HG02798 (cell line): Measurements from ENCODE around the gene SPDYE1.
"Not testable (repeated sequence)": the region's sequence is repeated elsewhere in the genome, so short reads cannot be mapped to it uniquely, and the experiment has no call there.

Experiments
- ATAC-seq: cut with Tn5 transposase; IDR thresholded peaks from one replicate; pipeline ENCODE4 v1.9.1; 2021; ENCODE audit warnings: mild to moderate bottlenecking; ENCODE audit not compliant: unreplicated experiment, poor library complexity

The SPDYE1 gene

GRCh38 chr7:43990011-43990585 lies 7.6 kb upstream of the SPDYE1 start:
- ATAC-seq = not testable (repeated sequence)

GRCh38 chr7:43990829-43991228 lies 6.9 kb upstream of the SPDYE1 start:
- ATAC-seq = not testable (repeated sequence)

- peak; percentile 86 for ATAC-seq
Measured at GRCh38 chr7:43992896-43993295, 4.8 kb upstream of the SPDYE1 start.

- ATAC-seq = not testable (repeated sequence)
Measured at GRCh38 chr7:43994681-43995080, 3.0 kb upstream of the SPDYE1 start.

GRCh38 chr7:44012081-44012480 lies 14.4 kb downstream of the SPDYE1 start:
- not testable (repeated sequence) for ATAC-seq

- not testable (repeated sequence) for ATAC-seq
Measured at GRCh38 chr7:44015090-44015489, 17.4 kb downstream of the SPDYE1 start.

- peak; percentile 96 for ATAC-seq
Measured at GRCh38 chr7:44018857-44019807, 21.4 kb downstream of the SPDYE1 start.

GRCh38 chr7:44019825-44020224 lies 22.1 kb downstream of the SPDYE1 start:
- not testable (repeated sequence) for ATAC-seq

GRCh38 chr7:44022069-44022468 lies 24.4 kb downstream of the SPDYE1 start:
- ATAC-seq = not testable (repeated sequence)

- not testable (repeated sequence) for ATAC-seq
Measured at GRCh38 chr7:44022796-44023467, 25.2 kb downstream of the SPDYE1 start.

- ATAC-seq = not testable (repeated sequence)
Measured at GRCh38 chr7:44029433-44029832, 31.7 kb downstream of the SPDYE1 start.

GRCh38 chr7:44030029-44030428 lies 32.3 kb downstream of the SPDYE1 start:
- not testable (repeated sequence) for ATAC-seq

GRCh38 chr7:44031319-44031718 lies 33.6 kb downstream of the SPDYE1 start:
- ATAC-seq = not testable (repeated sequence)

GRCh38 chr7:44032031-44032430 lies 34.3 kb downstream of the SPDYE1 start:
- not testable (repeated sequence) for ATAC-seq

GRCh38 chr7:44033971-44034844 lies 36.5 kb downstream of the SPDYE1 start:
- not testable (repeated sequence) for ATAC-seq

GRCh38 chr7:44036364-44036763 lies 38.7 kb downstream of the SPDYE1 start:
- ATAC-seq = peak; percentile 20

- not testable (repeated sequence) for ATAC-seq
Measured at GRCh38 chr7:44037951-44038350, 40.3 kb downstream of the SPDYE1 start.

GRCh38 chr7:44038553-44038952 lies 40.9 kb downstream of the SPDYE1 start:
- not testable (repeated sequence) for ATAC-seq

GRCh38 chr7:44038961-44039558 lies 41.4 kb downstream of the SPDYE1 start:
- peak; percentile 77 for ATAC-seq
